ENCODE data around the gene FEM1B. TPM values are rescaled to one million over a fixed set of nuclear protein-coding genes. Genes with fewer than 3 reads are reported as not detected.
A peak's percentile ranks its signal among the peaks of the same experiment; 100 is the strongest.

The FEM1B gene
- total RNA-seq, 4 donors from 2014 or later, result 53.1 to 71.5 (median 56.5) TPM

- intact Hi-C loops (cut with DNase I), result no loop called here
- Histone ChIP-seq H3K36me3 (peaks cover 0 to 12% (median 3%) of the 10 kb centered on the region in 4 donors), H3K4me1 (peaks cover 35 to 55% (median 50%) of the 10 kb centered on the region in 4 donors), H3K27me3 (no peaks in the 10 kb centered on the region), H3K9me3 (no peaks in the 10 kb centered on the region), H3K4me3 (peak overlapping the region in 1 of 4 donors; percentile 27), H3K27ac (replicated peaks in 1 of 4) (peak overlapping the region in 2 of 4 donors; percentile 58)
- 91% methylated on average over 3 of the region's 3 CpGs for WGBS
- peak; percentile 14 for DNase-seq (ENCODE audit: extremely low spot score)
- TF ChIP-seq CTCF (IDR thresholded peaks at IDR 0.05), result no peak
- TF ChIP-seq POLR2A (IDR thresholded peaks at IDR 0.05; ENCODE audit: low read depth), result no peak
- no peak for TF ChIP-seq POLR2AphosphoS5 (IDR thresholded peaks at IDR 0.05)
- TF ChIP-seq EP300 (IDR thresholded peaks at IDR 0.05), result no peak
Measured at GRCh38 chr15:68298336-68298735, 20.8 kb downstream of the FEM1B start.

GRCh38 chr15:68298882-68299381 is 21.4 kb downstream of the FEM1B start:
- no peaks in the 10 kb centered on the region for H3K9me3 ChIP-seq
- H3K36me3 ChIP-seq, result peaks cover 0 to 12% (median 3%) of the 10 kb centered on the region in 4 donors
- peak overlapping the region; percentile 43 to 58 (median 54) for H3K27ac ChIP-seq (replicated peaks in 1 of 4)
- intact Hi-C loops (cut with DNase I), result no loop called here
- H3K4me3 ChIP-seq, result peak overlapping the region; percentile 27 to 43 (median 36)
- 51% methylated on average over 6 of the region's 6 CpGs for WGBS
- TF ChIP-seq POLR2AphosphoS5 (IDR thresholded peaks at IDR 0.05) (peak in 1 of 2 donors; percentile 46), POLR2A (IDR thresholded peaks at IDR 0.05; ENCODE audit: low read depth) (no peak)
- H3K27me3 ChIP-seq, result no peaks in the 10 kb centered on the region
- DNase-seq (ENCODE audit: extremely low spot score), result no peak
- peaks cover 35 to 51% (median 46%) of the 10 kb centered on the region in 4 donors for H3K4me1 ChIP-seq

- Histone ChIP-seq H3K4me1 (peaks cover 35 to 46% (median 41%) of the 10 kb centered on the region in 4 donors), H3K27ac (replicated peaks in 1 of 4) (peak overlapping the region; percentile 43 to 58 (median 54)), H3K36me3 (peaks cover 0 to 12% (median 3%) of the 10 kb centered on the region in 4 donors), H3K9me3 (no peaks in the 10 kb centered on the region), H3K4me3 (peak overlapping the region; percentile 27 to 43 (median 36)), H3K27me3 (no peaks in the 10 kb centered on the region)
- TF ChIP-seq CTCF (IDR thresholded peaks at IDR 0.05), result no peak
- no peak for TF ChIP-seq POLR2A (IDR thresholded peaks at IDR 0.05; ENCODE audit: low read depth)
- TF ChIP-seq POLR2AphosphoS5 (IDR thresholded peaks at IDR 0.05), result no peak
- no peak for TF ChIP-seq EP300 (IDR thresholded peaks at IDR 0.05)
- 75% methylated on average over 5 of the region's 5 CpGs for WGBS
- intact Hi-C loops (cut with DNase I), result no loop called here
- peak; percentile 84 for DNase-seq (ENCODE audit: extremely low spot score)
Measured at GRCh38 chr15:68299436-68299835, 21.9 kb downstream of the FEM1B start.

GRCh38 chr15:68300115-68300940 is 22.8 kb downstream of the FEM1B start:
- DNase-seq (ENCODE audit: extremely low spot score), result no peak
- Histone ChIP-seq H3K4me3 (no peak overlapping the region), H3K9me3 (no peaks in the 10 kb centered on the region), H3K36me3 (peaks cover 0 to 12% (median 3%) of the 10 kb centered on the region in 4 donors), H3K4me1 (peaks cover 30 to 37% (median 32%) of the 10 kb centered on the region in 4 donors), H3K27ac (replicated peaks in 1 of 4) (peak overlapping the region; percentile 43 to 58 (median 54)), H3K27me3 (no peaks in the 10 kb centered on the region)
- 91% methylated on average over 6 of the region's 6 CpGs for WGBS
- TF ChIP-seq CTCF (IDR thresholded peaks at IDR 0.05) (no peak), EP300 (IDR thresholded peaks at IDR 0.05) (no peak), POLR2AphosphoS5 (IDR thresholded peaks at IDR 0.05) (no peak)
- intact Hi-C loops (cut with DNase I), result loop anchor here (10.0 kb wide), 1 partner anchor 254 kb away; no protein-coding TSS in a partner anchor

- no peak for DNase-seq (ENCODE audit: extremely low spot score)
- no peaks in the 10 kb centered on the region for H3K27me3 ChIP-seq
- no peak overlapping the region for H3K27ac ChIP-seq (replicated peaks in 1 of 4)
- intact Hi-C loops (cut with DNase I), result loop anchor here (10.0 kb wide), 1 partner anchor 254 kb away; no protein-coding TSS in a partner anchor
- 91% methylated on average over 8 of the region's 8 CpGs for WGBS
- H3K36me3 ChIP-seq, result peaks cover 0 to 12% (median 3%) of the 10 kb centered on the region in 4 donors
- H3K9me3 ChIP-seq, result no peaks in the 10 kb centered on the region
- no peak overlapping the region for H3K4me3 ChIP-seq
- TF ChIP-seq POLR2AphosphoS5 (IDR thresholded peaks at IDR 0.05) (no peak), EP300 (IDR thresholded peaks at IDR 0.05) (no peak), POLR2A (IDR thresholded peaks at IDR 0.05; ENCODE audit: low read depth) (no peak), CTCF (IDR thresholded peaks at IDR 0.05) (no peak)
- H3K4me1 ChIP-seq, result peaks cover 21 to 30% (median 26%) of the 10 kb centered on the region in 4 donors
Measured at GRCh38 chr15:68301301-68301700, 23.8 kb downstream of the FEM1B start.

All from esophagus muscularis mucosa (tissue), 4 donors.